Measurements from ENCODE around the gene TPRX1.

The TPRX1 gene

GRCh38 chr19:47757617-47758442, 46.5 kb downstream of the TPRX1 start:
- no peak for TF ChIP-seq CTCF (conservative IDR thresholded peaks at IDR 0.05; ENCODE audit: low read depth, low read length)
- no peak for DNase-seq (ENCODE audit: low read depth)
- H3K4me3 ChIP-seq (ENCODE audit: low read depth, low read length): no peak overlapping the region

GRCh38 chr19:47756953-47757608, 47.3 kb downstream of the TPRX1 start:
- H3K4me3 ChIP-seq (ENCODE audit: low read depth, low read length): no peak overlapping the region
- DNase-seq (ENCODE audit: low read depth): no peak
- no peak for TF ChIP-seq CTCF (conservative IDR thresholded peaks at IDR 0.05; ENCODE audit: low read depth, low read length)

- H3K4me3 ChIP-seq (ENCODE audit: low read depth, low read length): no peak overlapping the region
- TF ChIP-seq CTCF (conservative IDR thresholded peaks at IDR 0.05; ENCODE audit: low read depth, low read length): no peak
- no peak for DNase-seq (ENCODE audit: low read depth)
These were observed 47.8 kb downstream of the TPRX1 start for GRCh38 chr19:47756627-47756929.

GRCh38 chr19:47755762-47756626, 48.4 kb downstream of the TPRX1 start:
- H3K4me3 ChIP-seq (ENCODE audit: low read depth, low read length): no peak overlapping the region
- TF ChIP-seq CTCF (conservative IDR thresholded peaks at IDR 0.05; ENCODE audit: low read depth, low read length): no peak
- DNase-seq (ENCODE audit: low read depth): no peak

- TF ChIP-seq CTCF (conservative IDR thresholded peaks at IDR 0.05; ENCODE audit: low read depth, low read length): no peak
- H3K4me3 ChIP-seq (ENCODE audit: low read depth, low read length): no peak overlapping the region
- no peak for DNase-seq (ENCODE audit: low read depth)
These were observed 49.1 kb downstream of the TPRX1 start for GRCh38 chr19:47755065-47755761.

- no peak for DNase-seq (ENCODE audit: low read depth)
- TF ChIP-seq CTCF (conservative IDR thresholded peaks at IDR 0.05; ENCODE audit: low read depth, low read length): no peak
These were observed 49.9 kb downstream of the TPRX1 start for GRCh38 chr19:47754206-47755064.

More at GRCh38 chr19:47754206-47755064, 49.9 kb downstream of the TPRX1 start:
- H3K4me3 ChIP-seq (ENCODE audit: low read depth, low read length): no peak overlapping the region

Measured in choroid plexus epithelial cell (primary cell).